Naive thymus-derived CD4-positive, alpha-beta T cell (primary cell): ENCODE measurements around the gene MYH15. TPM values are rescaled to one million over a fixed set of nuclear protein-coding genes. Genes with fewer than 3 reads are reported as not detected.

ENCODE experiments used
- ATAC-seq: fragments of 150-1000 bp; cut with Tn5 transposase; 2 replicates; pipeline ENCODE4 v1.10.0; 2021; ENCODE audit warnings: mild to moderate bottlenecking, moderate library complexity
- CTCF ChIA-PET: fragments of 350-600 bp; sonication (Branson Sonifier 250); formaldehyde crosslinking; loops from one replicate; lab custom pipeline; 2021; ENCODE audit warnings: antibody characterized with exemption; lab: Charles Lee
- POLR2A ChIA-PET: fragments of 350-600 bp; sonication (Branson Sonifier 250); formaldehyde crosslinking; loops from one replicate; lab custom pipeline; 2021; ENCODE audit warnings: antibody characterized with exemption, inconsistent platforms; lab: Charles Lee
- DNase-seq, 9 donors: peaks; one replicate each; pipeline versions ENCODE4 v3.0.0 to v3.0.0-alpha.2; 2020 to 2022; ENCODE audit warnings: mixed read lengths in 1 of 9
- H3K27ac ChIP-seq: one replicate; pipeline ENCODE4 v1.7.0; 2013; ENCODE audit warnings: mild to moderate bottlenecking, low read depth, low read length, moderate library complexity
- H3K27me3 ChIP-seq, 2 donors: one replicate each; pipeline ENCODE4 v1.7.0; 2013; ENCODE audit warnings: low read length in 2 of 2, mild to moderate bottlenecking in 2 of 2, moderate library complexity in 2 of 2; ENCODE audit not compliant: control insufficient read depth in 2 of 2, insufficient read depth in 2 of 2
- H3K36me3 ChIP-seq, 3 experiments: 1 replicate in 2 of 3; 2 replicates in 1 of 3; pipeline ENCODE4 v1.7.0; 2013; ENCODE audit warnings: low read length in 3 of 3, mild to moderate bottlenecking in 3 of 3, moderate library complexity in 1 of 3; ENCODE audit not compliant: insufficient read depth in 3 of 3, control insufficient read depth in 2 of 3
- H3K4me1 ChIP-seq, 2 donors: one replicate each; pipeline ENCODE4 v1.7.0; 2013; ENCODE audit warnings: low read length in 2 of 2, mild to moderate bottlenecking in 2 of 2, moderate library complexity in 1 of 2; ENCODE audit not compliant: control insufficient read depth in 2 of 2, insufficient read depth in 2 of 2
- H3K4me3 ChIP-seq: 2 replicates; pipeline ENCODE4 v1.7.0; 2013; ENCODE audit warnings: mild to moderate bottlenecking, low read length
- H3K9me3 ChIP-seq, 3 experiments: 1 replicate in 2 of 3; 2 replicates in 1 of 3; pipeline ENCODE4 v1.7.0; 2013; ENCODE audit warnings: low read length in 3 of 3; ENCODE audit not compliant: control insufficient read depth in 2 of 3
- H3K27ac Mint-ChIP-seq, 9 donors: one replicate each; pipeline ENCODE4 v1.8.0; 2020 to 2022; ENCODE audit warnings: mixed read lengths in 9 of 9, mild to moderate bottlenecking in 8 of 9, moderate library complexity in 5 of 9, inconsistent platforms in 2 of 9
- H3K27me3 Mint-ChIP-seq, 5 donors: one replicate each; pipeline ENCODE4 v1.8.0; 2021 to 2022; ENCODE audit warnings: mixed read lengths in 5 of 5, mild to moderate bottlenecking in 1 of 5
- H3K36me3 Mint-ChIP-seq, 5 donors: one replicate each; pipeline ENCODE4 v1.8.0; 2020 to 2022; ENCODE audit warnings: mixed read lengths in 5 of 5, mild to moderate bottlenecking in 3 of 5, inconsistent platforms in 1 of 5
- H3K4me1 Mint-ChIP-seq, 7 donors: one replicate each; pipeline ENCODE4 v1.8.0; 2020 to 2022; ENCODE audit warnings: mixed read lengths in 7 of 7, mild to moderate bottlenecking in 3 of 7, inconsistent platforms in 1 of 7
- H3K4me3 Mint-ChIP-seq, 10 donors: one replicate each; pipeline ENCODE4 v1.8.0; 2020 to 2022; ENCODE audit warnings: mild to moderate bottlenecking in 10 of 10, mixed read lengths in 10 of 10, moderate library complexity in 6 of 10, inconsistent platforms in 2 of 10
- H3K9me3 Mint-ChIP-seq, 11 donors: one replicate each; pipeline ENCODE4 v1.8.0; 2020 to 2022; ENCODE audit warnings: mixed read lengths in 11 of 11, mild to moderate bottlenecking in 4 of 11, inconsistent platforms in 1 of 11, moderate library complexity in 1 of 11
- intact Hi-C, 2 donors: fragments of 100-400 bp; cut with micrococcal nuclease; formaldehyde crosslinking; loops; one replicate each; pipeline ENCODE4 v1.15.1; 2023
- polyA plus RNA-seq, 2 donors: library from polyadenylated mRNA; unstranded; fragments of 300-500 nt; fragmentation: Illumina TruSeq; gene quantifications; one replicate each; pipeline ENCODE4 v1.2.3, GENCODE V29; 2021
- total RNA-seq, 6 experiments: library from RNA in 5 of 6; stranded (reverse) in 5 of 6; gene quantifications; 1 replicate in 5 of 6; 2 replicates in 1 of 6; pipeline ENCODE4 v1.2.3 and lab custom pipeline; 2021 to 2026

Gene MYH15
- total and polyA plus RNA-seq, 7 experiments from 2014 or later: 0.05 to 0.29 (median 0.10) TPM; not detected in 3

DNA sequence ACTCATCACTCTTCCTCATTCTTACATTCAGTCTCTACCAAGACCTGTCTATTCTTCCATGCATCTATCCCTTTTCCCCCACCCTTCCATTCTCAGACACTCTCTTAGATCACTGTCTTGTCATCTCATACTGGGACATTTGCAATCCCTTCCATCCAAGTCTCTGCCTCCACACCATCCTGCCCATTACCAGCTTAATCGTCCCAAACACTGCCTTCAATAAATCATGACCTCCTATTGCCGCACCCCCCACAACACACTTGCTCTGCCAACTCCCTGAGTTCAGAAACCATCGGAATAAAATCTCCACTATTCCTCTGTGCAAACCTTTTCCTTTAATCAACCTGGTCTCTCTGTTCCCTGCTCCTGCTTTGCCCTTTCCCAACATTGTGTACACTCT is 18.9 kb downstream of the MYH15 start:
- no peaks in the 10 kb centered on the region for H3K36me3 Mint-ChIP-seq
- CTCF ChIA-PET: interaction anchor here (0.6 to 1.5 kb wide), 5 partner anchors 10 to 497 kb away, joined by 3 to 6 read pairs (median 5); no protein-coding TSS in a partner anchor
- H3K27me3 Mint-ChIP-seq: peaks cover 0 to 9% (median 0%) of the 10 kb centered on the region in 5 donors
- Histone ChIP-seq H3K9me3 (no peaks in the 10 kb centered on the region), H3K4me1 (no peaks in the 10 kb centered on the region), H3K4me3 (no peak overlapping the region), H3K36me3 (no peaks in the 10 kb centered on the region), H3K27me3 (no peaks in the 10 kb centered on the region), H3K27ac (no peak overlapping the region)
- H3K4me1 Mint-ChIP-seq: peaks cover 0 to 3% (median 0%) of the 10 kb centered on the region in 7 donors
- ATAC-seq: no peak
- intact Hi-C loops: no loop called here
- DNase-seq: no peak
- POLR2A ChIA-PET: no interaction called here
- no peak overlapping the region for H3K4me3 Mint-ChIP-seq
- no peaks in the 10 kb centered on the region for H3K9me3 Mint-ChIP-seq
- H3K27ac Mint-ChIP-seq: peak overlapping the region in 1 of 9 donors; percentile 7

DNA sequence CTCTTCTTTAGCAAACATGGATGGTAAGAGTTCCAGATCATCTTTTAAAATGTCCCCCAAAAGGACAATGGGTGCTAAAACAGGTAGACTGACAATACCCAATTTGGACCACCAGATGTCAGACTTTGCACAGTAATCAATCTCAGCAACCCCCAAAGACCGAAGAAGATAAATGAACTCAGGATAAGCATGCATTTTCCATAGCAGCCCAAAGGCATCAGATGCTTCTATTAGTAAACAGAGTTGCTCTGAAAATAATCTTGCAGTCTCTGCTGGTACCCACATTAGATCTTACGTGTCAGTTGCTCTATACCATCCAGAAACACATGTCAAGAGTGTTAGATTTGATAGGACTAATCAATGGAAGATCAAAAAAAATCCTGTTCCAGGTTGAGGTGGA is 20.6 kb downstream of the MYH15 start:
- ChIA-PET POLR2A (no interaction called here), CTCF (interaction anchor here (0.6 to 3.0 kb wide), 8 partner anchors 8 to 529 kb away, joined by 3 to 10 read pairs (median 6); no protein-coding TSS in a partner anchor)
- Mint-ChIP-seq H3K9me3 (no peaks in the 10 kb centered on the region), H3K4me1 (peaks cover 0 to 3% (median 0%) of the 10 kb centered on the region in 7 donors), H3K36me3 (no peaks in the 10 kb centered on the region), H3K4me3 (no peak overlapping the region), H3K27me3 (peaks cover 0 to 13% (median 0%) of the 10 kb centered on the region in 5 donors), H3K27ac (no peak overlapping the region)
- no peaks in the 10 kb centered on the region for H3K36me3 ChIP-seq
- no peak overlapping the region for H3K27ac ChIP-seq
- H3K27me3 ChIP-seq: no peaks in the 10 kb centered on the region
- no peaks in the 10 kb centered on the region for H3K4me1 ChIP-seq
- H3K4me3 ChIP-seq: no peak overlapping the region
- DNase-seq (peak in 7 of 9 donors; percentile 43 to 64 (median 54)), ATAC-seq (peak; percentile 86)
- intact Hi-C loops: loop anchor here (1.0 to 5.0 kb wide), 10 partner anchors 63 to 1825 kb away; no protein-coding TSS in a partner anchor
- no peaks in the 10 kb centered on the region for H3K9me3 ChIP-seq

GRCh38 chr3:108488631-108489030 is 21.8 kb downstream of the MYH15 start:
- intact Hi-C loops: loop anchor here (1.0 to 5.0 kb wide), 10 partner anchors 64 to 1826 kb away; no protein-coding TSS in a partner anchor
- Mint-ChIP-seq H3K4me1 (peaks cover 0 to 3% (median 0%) of the 10 kb centered on the region in 7 donors), H3K27ac (no peak overlapping the region), H3K36me3 (no peaks in the 10 kb centered on the region), H3K4me3 (no peak overlapping the region), H3K9me3 (no peaks in the 10 kb centered on the region), H3K27me3 (peaks cover 0 to 11% (median 0%) of the 10 kb centered on the region in 5 donors)
- Histone ChIP-seq H3K27ac (no peak overlapping the region), H3K4me1 (no peaks in the 10 kb centered on the region), H3K4me3 (no peak overlapping the region), H3K9me3 (no peaks in the 10 kb centered on the region), H3K36me3 (no peaks in the 10 kb centered on the region), H3K27me3 (no peaks in the 10 kb centered on the region)
- POLR2A ChIA-PET: no interaction called here
- ATAC-seq (no peak), DNase-seq (no peak)
- CTCF ChIA-PET: interaction anchor here (0.5 to 3.0 kb wide), 8 partner anchors 11 to 427 kb away, joined by 3 to 10 read pairs (median 4); no protein-coding TSS in a partner anchor

DNA sequence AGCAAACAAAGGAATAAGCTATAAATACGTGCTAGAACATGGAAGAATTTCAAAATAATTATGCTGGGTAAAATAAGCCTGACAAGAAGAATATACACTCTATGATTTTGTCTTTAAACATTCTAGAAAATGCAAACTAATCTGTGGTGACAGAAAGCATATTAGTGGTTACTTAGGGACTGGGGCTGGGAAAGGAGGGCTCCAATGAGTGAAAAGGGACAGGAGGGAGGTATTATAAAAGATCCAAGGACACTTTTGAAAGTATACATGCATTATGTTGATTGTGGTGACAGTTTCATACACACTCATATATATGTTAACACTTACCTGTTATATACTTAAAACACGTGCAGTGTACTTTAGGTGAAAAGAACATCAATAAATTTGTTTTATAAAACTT is 23.0 kb downstream of the MYH15 start:
- Histone ChIP-seq H3K9me3 (no peaks in the 10 kb centered on the region), H3K4me1 (no peaks in the 10 kb centered on the region), H3K36me3 (no peaks in the 10 kb centered on the region), H3K27ac (no peak overlapping the region), H3K4me3 (no peak overlapping the region), H3K27me3 (no peaks in the 10 kb centered on the region)
- POLR2A ChIA-PET: interaction anchor here (1.2 kb wide), 1 partner anchor 334 kb away, joined by 5 read pairs; no protein-coding TSS in a partner anchor
- peaks cover 0 to 3% (median 0%) of the 10 kb centered on the region in 7 donors for H3K4me1 Mint-ChIP-seq
- DNase-seq (no peak), ATAC-seq (no peak)
- H3K36me3 Mint-ChIP-seq: no peaks in the 10 kb centered on the region
- no peak overlapping the region for H3K27ac Mint-ChIP-seq
- CTCF ChIA-PET: interaction anchor here (0.5 to 3.0 kb wide), 5 partner anchors 10 to 428 kb away, joined by 3 to 10 read pairs (median 5); no protein-coding TSS in a partner anchor
- no peaks in the 10 kb centered on the region for H3K9me3 Mint-ChIP-seq
- intact Hi-C loops: loop anchor here in 1 of 2 donors (5.0 kb wide), 1 partner anchor 535 kb away; no protein-coding TSS in a partner anchor
- H3K4me3 Mint-ChIP-seq: no peak overlapping the region
- H3K27me3 Mint-ChIP-seq: peaks cover 0 to 7% (median 0%) of the 10 kb centered on the region in 5 donors

DNA sequence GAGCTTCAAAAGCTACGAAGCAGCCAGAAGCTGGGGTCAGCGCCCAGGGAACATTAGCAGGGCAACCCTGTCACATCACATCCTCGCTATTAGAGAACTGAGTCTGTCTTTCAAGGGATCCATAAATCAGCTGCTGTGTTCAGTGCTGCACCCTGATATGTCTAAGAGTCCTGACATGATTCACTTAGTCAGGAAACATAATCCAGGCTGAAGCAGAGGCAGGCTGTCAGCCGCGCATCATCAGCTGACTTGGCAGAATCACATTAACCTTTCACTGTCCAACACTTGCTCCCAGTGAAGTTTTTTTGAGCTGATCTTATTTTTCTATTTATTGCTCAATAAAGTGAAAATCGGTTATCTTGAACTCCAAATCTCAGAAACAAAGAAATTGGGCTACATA is 23.5 kb downstream of the MYH15 start:
- CTCF ChIA-PET: interaction anchor here (0.5 to 3.0 kb wide), 4 partner anchors 12 to 428 kb away, joined by 4 to 10 read pairs (median 5); no protein-coding TSS in a partner anchor
- POLR2A ChIA-PET: interaction anchor here (1.2 kb wide), 1 partner anchor 334 kb away, joined by 5 read pairs; no protein-coding TSS in a partner anchor
- H3K36me3 ChIP-seq: no peaks in the 10 kb centered on the region
- Mint-ChIP-seq H3K4me1 (peaks cover 0 to 3% (median 0%) of the 10 kb centered on the region in 7 donors), H3K36me3 (no peaks in the 10 kb centered on the region), H3K27ac (no peak overlapping the region), H3K4me3 (no peak overlapping the region), H3K27me3 (peaks cover 0 to 7% (median 0%) of the 10 kb centered on the region in 5 donors), H3K9me3 (no peaks in the 10 kb centered on the region)
- no peaks in the 10 kb centered on the region for H3K4me1 ChIP-seq
- H3K4me3 ChIP-seq: no peak overlapping the region
- no peak for DNase-seq
- no peaks in the 10 kb centered on the region for H3K9me3 ChIP-seq
- intact Hi-C loops: loop anchor here in 1 of 2 donors (5.0 kb wide), 1 partner anchor 535 kb away; no protein-coding TSS in a partner anchor
- ATAC-seq: no peak
- no peak overlapping the region for H3K27ac ChIP-seq
- no peaks in the 10 kb centered on the region for H3K27me3 ChIP-seq

- Histone ChIP-seq H3K27me3 (no peaks in the 10 kb centered on the region), H3K9me3 (no peaks in the 10 kb centered on the region), H3K36me3 (no peaks in the 10 kb centered on the region), H3K4me3 (no peak overlapping the region), H3K27ac (no peak overlapping the region), H3K4me1 (no peaks in the 10 kb centered on the region)
- no peak for DNase-seq
- intact Hi-C loops: loop anchor here in 1 of 2 donors (5.0 kb wide), 1 partner anchor 536 kb away; no protein-coding TSS in a partner anchor
- no peak for ATAC-seq
- Mint-ChIP-seq H3K4me3 (no peak overlapping the region), H3K9me3 (no peaks in the 10 kb centered on the region), H3K36me3 (no peaks in the 10 kb centered on the region), H3K27me3 (peaks cover 0 to 7% (median 0%) of the 10 kb centered on the region in 5 donors), H3K27ac (no peak overlapping the region), H3K4me1 (peaks cover 0 to 3% (median 0%) of the 10 kb centered on the region in 7 donors)
- POLR2A ChIA-PET: no interaction called here
- CTCF ChIA-PET: interaction anchor here (1.1 to 1.5 kb wide), 3 partner anchors 11 to 429 kb away, joined by 3 to 5 read pairs (median 5); no protein-coding TSS in a partner anchor
Measured at GRCh38 chr3:108486338-108486737, 24.1 kb downstream of the MYH15 start.
